H1 (cell line): ENCODE measurements around the gene TTC34.

Experiments
- CHD2 ChIP-seq: IDR thresholded peaks from 2 replicates; pipeline ENCODE4 v1.6.1; 2012; ENCODE audit warnings: low read length, improper control_type of control experiment
- CTCF ChIP-seq, 3 experiments: IDR thresholded peaks; 1 replicate in 2 of 3; 2 replicates in 1 of 3; pipeline versions ENCODE4 v1.5.1 to v1.6.1; 2011; ENCODE audit warnings: low read length in 3 of 3, mild to moderate bottlenecking in 3 of 3, inconsistent platforms in 2 of 3, low read depth in 1 of 3, moderate library complexity in 1 of 3; ENCODE audit not compliant: insufficient read depth in 1 of 3; ENCODE audit errors: control extremely low read depth in 1 of 3
- JUND ChIP-seq: IDR thresholded peaks from 2 replicates; pipeline ENCODE4 v1.6.1; 2011; ENCODE audit warnings: mild to moderate bottlenecking, improper control_type of control experiment, low read length
- POLR2A ChIP-seq, 2 experiments: IDR thresholded peaks; 1 replicate in 1 of 2; 2 replicates in 1 of 2; pipeline ENCODE4 v1.6.1; 2011; ENCODE audit warnings: low read depth in 2 of 2, low read length in 2 of 2, mild to moderate bottlenecking in 2 of 2; ENCODE audit errors: control extremely low read depth in 1 of 2
- RNF2 ChIP-seq: fragments of 200-900, 300-1000 bp; sonication (generic); IDR thresholded peaks from 2 replicates; pipeline ENCODE4 v1.7.1; 2016; ENCODE audit warnings: borderline replicate concordance, low read depth, mild to moderate bottlenecking, antibody characterized with exemption, low read length; ENCODE audit not compliant: poor library complexity, severe bottlenecking; ENCODE audit errors: missing control alignments
- SIN3A ChIP-seq, 2 experiments: IDR thresholded peaks in 1 of 2; conservative IDR thresholded peaks in 1 of 2; 2 replicates each; pipeline ENCODE4 v1.6.1; 2011 to 2012; ENCODE audit warnings: low read length in 2 of 2, improper control_type of control experiment in 1 of 2, low read depth in 1 of 2, mild to moderate bottlenecking in 1 of 2
- TEAD4 ChIP-seq: IDR thresholded peaks from 2 replicates; pipeline ENCODE4 v1.6.1; 2012; ENCODE audit warnings: low read depth, low read length, inconsistent platforms, mixed read lengths

GRCh38 chr1:2834741-2835564 lies 33.5 kb upstream of the TTC34 start:
- no peak for TF ChIP-seq SIN3A (conservative IDR thresholded peaks at IDR 0.05 in 1 of 2, IDR thresholded peaks at IDR 0.05 in 1 of 2; ENCODE audit: low read depth in 1 of 2, low read length in 2 of 2)
- TF ChIP-seq JUND, result no peak
- no peak for TF ChIP-seq POLR2A (IDR thresholded peaks at IDR 0.05; ENCODE audit: control extremely low read depth in 1 of 2, low read depth in 2 of 2, low read length in 2 of 2)
- TF ChIP-seq TEAD4, result no peak
- TF ChIP-seq CTCF (IDR thresholded peaks at IDR 0.05; ENCODE audit: control extremely low read depth in 1 of 3, insufficient read depth in 1 of 3, low read depth in 1 of 3, low read length in 3 of 3), result no peak
- TF ChIP-seq RNF2, result no peak
- no peak for TF ChIP-seq CHD2
